Fibroblast of mammary gland (primary cell): ENCODE results near the gene WDPCP.
"Not testable (repeated sequence)": the region's sequence is repeated elsewhere in the genome, so short reads cannot be mapped to it uniquely, and the experiment has no call there.

Experiments
- DNase-seq: peaks from one replicate; pipeline ENCODE4 v3.0.0-alpha.2; 2010; ENCODE audit warnings: low read depth
- H3K4me3 ChIP-seq: 2 replicates; pipeline ENCODE4 v1.5.1; 2011; ENCODE audit warnings: low read depth, mild to moderate bottlenecking, low read length, moderate library complexity; ENCODE audit not compliant: control insufficient read depth
- CTCF ChIP-seq: conservative IDR thresholded peaks from 2 replicates; pipeline ENCODE4 v1.5.1; 2011; ENCODE audit warnings: low read depth, low read length, inconsistent platforms; ENCODE audit not compliant: control insufficient read depth, insufficient read depth

The WDPCP gene

DNA sequence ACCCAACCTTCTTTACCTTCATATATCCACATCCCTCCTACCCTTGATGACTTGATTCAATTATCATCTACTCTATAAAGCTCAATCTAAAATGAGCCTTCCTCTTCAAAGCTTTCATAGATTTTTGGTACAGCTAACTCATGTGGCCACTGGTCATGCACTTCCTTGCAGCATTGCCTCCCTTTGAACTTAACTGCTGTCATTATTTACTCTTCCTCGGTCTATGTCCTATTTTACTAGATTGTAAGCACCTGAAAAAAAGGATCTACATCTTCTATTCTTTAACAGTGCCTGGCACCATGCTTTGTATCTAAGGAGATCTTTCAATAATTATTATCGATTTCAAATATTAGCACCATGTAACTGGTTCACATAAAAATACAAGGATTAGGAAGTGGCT, 31.1 kb upstream of the WDPCP start:
- H3K4me3 ChIP-seq = no peak overlapping the region
- no peak for TF ChIP-seq CTCF
- no peak for DNase-seq

- DNase-seq = no peak
- no peak for TF ChIP-seq CTCF
- H3K4me3 ChIP-seq = no peak overlapping the region
Observed at GRCh38 chr2:63617366-63617765, 29.1 kb upstream of the WDPCP start.

GRCh38 chr2:63614983-63615945, 27.0 kb upstream of the WDPCP start:
- no peak for DNase-seq
- no peak for TF ChIP-seq CTCF
- no peak overlapping the region for H3K4me3 ChIP-seq

DNA sequence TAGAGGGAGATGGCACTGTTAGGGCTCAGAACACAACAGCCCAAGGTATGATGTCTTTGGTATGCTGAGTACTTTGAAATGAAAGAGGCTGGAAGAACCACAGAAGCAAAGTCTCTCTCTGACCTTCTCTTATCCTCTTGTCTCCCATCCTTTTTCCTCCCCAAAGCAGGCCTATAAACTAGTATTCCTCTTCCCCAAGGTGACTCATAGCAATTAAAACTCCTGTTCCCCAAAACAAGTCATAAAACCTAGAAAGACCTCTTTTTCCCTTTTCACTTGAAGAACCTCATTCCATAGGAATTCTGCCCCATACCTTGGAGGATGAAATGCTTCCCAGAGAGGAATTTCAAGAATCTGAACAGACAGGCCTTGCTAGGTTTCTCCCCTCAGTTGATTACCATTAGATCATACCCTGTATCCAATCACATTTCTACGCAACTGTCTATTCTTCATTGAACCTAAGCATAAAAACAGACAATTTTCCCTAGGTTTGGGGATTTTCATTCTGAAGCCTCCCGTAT, 26.2 kb upstream of the WDPCP start:
- TF ChIP-seq CTCF = no peak
- H3K4me3 ChIP-seq = no peak overlapping the region
- peak; percentile 8 for DNase-seq

- no peak for DNase-seq
- H3K4me3 ChIP-seq = no peak overlapping the region
- no peak for TF ChIP-seq CTCF
Observed at GRCh38 chr2:63613391-63613901, 25.2 kb upstream of the WDPCP start.

DNA sequence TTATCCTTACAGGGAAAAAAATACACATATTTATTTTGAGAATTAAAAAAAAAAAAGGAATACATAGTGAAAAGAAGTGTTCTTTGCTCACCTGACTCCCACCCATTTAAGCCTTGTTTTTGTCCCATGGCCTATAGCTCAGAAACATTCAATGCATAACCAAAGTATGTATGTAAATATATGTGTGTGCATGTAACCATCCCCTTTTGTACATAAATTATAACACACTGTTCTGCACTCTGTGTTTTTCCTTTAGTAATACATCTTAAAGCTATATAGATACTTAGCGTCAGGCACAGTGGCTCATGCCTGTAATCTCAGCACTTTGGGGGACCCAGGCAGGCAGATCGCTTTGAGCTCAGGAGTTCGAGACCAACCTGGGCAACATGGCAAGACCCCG, 22.2 kb upstream of the WDPCP start:
- TF ChIP-seq CTCF = no peak
- no peak overlapping the region for H3K4me3 ChIP-seq
- no peak for DNase-seq

GRCh38 chr2:63608865-63609264, 20.6 kb upstream of the WDPCP start:
- not testable (repeated sequence) for H3K4me3 ChIP-seq
- peak; percentile 38 for DNase-seq
